Stimulated activated effector memory CD8-positive, alpha-beta T cell treated with anti-CD3 and anti-CD28 coated beads, Interleukin-12 subunit alpha, Interleukin-12 subunit beta, amount 100 ng/mL, for 72 hours (primary cell): ENCODE results near the gene CCDC69.

Experiments
- ATAC-seq: fragments of 150-1000 bp; cut with Tn5 transposase; 2 replicates; pipeline ENCODE4 v1.10.0; 2021
- DNase-seq, 2 donors: peaks; one replicate each; pipeline ENCODE4 v3.0.0; 2021 to 2022; ENCODE audit warnings: low spot score in 2 of 2
- H3K27ac Mint-ChIP-seq: one replicate; pipeline ENCODE4 v1.8.0; 2022; ENCODE audit warnings: mild to moderate bottlenecking, mixed read lengths
- H3K36me3 Mint-ChIP-seq: one replicate; pipeline ENCODE4 v1.8.0; 2022; ENCODE audit warnings: mild to moderate bottlenecking, mixed read lengths
- H3K4me1 Mint-ChIP-seq: one replicate; pipeline ENCODE4 v1.8.0; 2022; ENCODE audit warnings: mixed read lengths
- H3K4me3 Mint-ChIP-seq: one replicate; pipeline ENCODE4 v1.8.0; 2022; ENCODE audit warnings: mild to moderate bottlenecking, mixed read lengths
- H3K9me3 Mint-ChIP-seq: one replicate; pipeline ENCODE4 v1.8.0; 2022; ENCODE audit warnings: mixed read lengths

The CCDC69 gene

GRCh38 chr5:151157426-151158286, 66.2 kb downstream of the CCDC69 start, which contains the start of gene ANXA6:
Gene ANXA6, minus strand, starts transcription at chr5:151157779. Its CDS starts 9,878 bp downstream, at chr5:151147901.
- ATAC-seq (peak; percentile 85), DNase-seq (peak; percentile 64 to 82)
- no peaks in the 10 kb centered on the region for H3K9me3 Mint-ChIP-seq
- peak within 1 kb of the TSS; percentile 90 for H3K27ac Mint-ChIP-seq
- peaks cover 43% of the 10 kb centered on the region for H3K36me3 Mint-ChIP-seq
- peak within 1 kb of the TSS; percentile 96 for H3K4me3 Mint-ChIP-seq
- H3K4me1 Mint-ChIP-seq: peaks cover 60% of the 10 kb centered on the region

GRCh38 chr5:151156507-151157420, 67.1 kb downstream of the CCDC69 start:
- peak overlapping the region; percentile 90 for H3K27ac Mint-ChIP-seq
- DNase-seq: peak in 1 of 2 donors; percentile 72
- no peaks in the 10 kb centered on the region for H3K9me3 Mint-ChIP-seq
- ATAC-seq: peak; percentile 33
- H3K4me1 Mint-ChIP-seq: peaks cover 69% of the 10 kb centered on the region
- peaks cover 52% of the 10 kb centered on the region for H3K36me3 Mint-ChIP-seq
- peak overlapping the region; percentile 96 for H3K4me3 Mint-ChIP-seq

GRCh38 chr5:151155775-151156506, 68.0 kb downstream of the CCDC69 start:
- ATAC-seq: no peak
- peak in 1 of 2 donors; percentile 61 for DNase-seq
- H3K36me3 Mint-ChIP-seq: peaks cover 60% of the 10 kb centered on the region
- no peaks in the 10 kb centered on the region for H3K9me3 Mint-ChIP-seq
- peak overlapping the region; percentile 90 for H3K27ac Mint-ChIP-seq
- peak overlapping the region; percentile 96 for H3K4me3 Mint-ChIP-seq
- H3K4me1 Mint-ChIP-seq: peaks cover 77% of the 10 kb centered on the region

GRCh38 chr5:151154931-151155774, 68.7 kb downstream of the CCDC69 start:
- Mint-ChIP-seq H3K4me3 (peak overlapping the region; percentile 96), H3K4me1 (peaks cover 84% of the 10 kb centered on the region), H3K36me3 (peaks cover 66% of the 10 kb centered on the region), H3K9me3 (no peaks in the 10 kb centered on the region), H3K27ac (peak overlapping the region; percentile 90)
- peak; percentile 22 for ATAC-seq
- peak in 1 of 2 donors; percentile 71 for DNase-seq

- peak; percentile 48 for ATAC-seq
- peak overlapping the region; percentile 90 for H3K27ac Mint-ChIP-seq
- H3K36me3 Mint-ChIP-seq: peaks cover 79% of the 10 kb centered on the region
- peaks cover 84% of the 10 kb centered on the region for H3K4me1 Mint-ChIP-seq
- peak in 1 of 2 donors; percentile 75 for DNase-seq
- H3K4me3 Mint-ChIP-seq: peak overlapping the region; percentile 96
- H3K9me3 Mint-ChIP-seq: no peaks in the 10 kb centered on the region
Measured at GRCh38 chr5:151153766-151154272, 70.1 kb downstream of the CCDC69 start.

- DNase-seq: no peak
Measured at GRCh38 chr5:151153300-151153699, 70.6 kb downstream of the CCDC69 start.

GRCh38 chr5:151151793-151152192, 72.1 kb downstream of the CCDC69 start:
- H3K27ac Mint-ChIP-seq: peak overlapping the region; percentile 90
- peak overlapping the region; percentile 96 for H3K4me3 Mint-ChIP-seq
- no peaks in the 10 kb centered on the region for H3K9me3 Mint-ChIP-seq
- DNase-seq (peak in 1 of 2 donors; percentile 88), ATAC-seq (peak; percentile 84)
- peaks cover 96% of the 10 kb centered on the region for H3K36me3 Mint-ChIP-seq
- H3K4me1 Mint-ChIP-seq: peaks cover 94% of the 10 kb centered on the region

More at GRCh38 chr5:151153300-151153699, 70.6 kb downstream of the CCDC69 start:
- ATAC-seq: no peak
- Mint-ChIP-seq H3K36me3 (peaks cover 84% of the 10 kb centered on the region), H3K27ac (peak overlapping the region; percentile 90), H3K9me3 (no peaks in the 10 kb centered on the region), H3K4me3 (peak overlapping the region; percentile 96), H3K4me1 (peaks cover 84% of the 10 kb centered on the region)

GRCh38 chr5:151151263-151151660, 72.6 kb downstream of the CCDC69 start:
- Mint-ChIP-seq H3K4me3 (peak overlapping the region; percentile 96), H3K9me3 (no peaks in the 10 kb centered on the region), H3K4me1 (peaks cover 96% of the 10 kb centered on the region), H3K27ac (peak overlapping the region; percentile 90), H3K36me3 (peaks cover 96% of the 10 kb centered on the region)
- no peak for ATAC-seq
- no peak for DNase-seq

- peaks cover 95% of the 10 kb centered on the region for H3K4me1 Mint-ChIP-seq
- peaks cover 96% of the 10 kb centered on the region for H3K36me3 Mint-ChIP-seq
- DNase-seq (peak in 1 of 2 donors; percentile 84), ATAC-seq (peak; percentile 63)
- H3K9me3 Mint-ChIP-seq: no peaks in the 10 kb centered on the region
- peak overlapping the region; percentile 90 for H3K27ac Mint-ChIP-seq
- peak overlapping the region; percentile 96 for H3K4me3 Mint-ChIP-seq
Measured at GRCh38 chr5:151150471-151151262, 73.2 kb downstream of the CCDC69 start.

GRCh38 chr5:151148583-151148982, 75.3 kb downstream of the CCDC69 start:
- H3K36me3 Mint-ChIP-seq: peaks cover 97% of the 10 kb centered on the region
- H3K4me3 Mint-ChIP-seq: peak overlapping the region; percentile 96
- no peak for ATAC-seq

GRCh38 chr5:151147033-151147432, 76.9 kb downstream of the CCDC69 start:
- Mint-ChIP-seq H3K36me3 (peaks cover 96% of the 10 kb centered on the region), H3K4me1 (peaks cover 96% of the 10 kb centered on the region), H3K27ac (peak overlapping the region; percentile 90), H3K9me3 (no peaks in the 10 kb centered on the region), H3K4me3 (no peak overlapping the region)
- DNase-seq (no peak), ATAC-seq (no peak)

More at GRCh38 chr5:151148583-151148982, 75.3 kb downstream of the CCDC69 start:
- H3K27ac Mint-ChIP-seq: peak overlapping the region; percentile 90
- peaks cover 96% of the 10 kb centered on the region for H3K4me1 Mint-ChIP-seq
- no peaks in the 10 kb centered on the region for H3K9me3 Mint-ChIP-seq
- DNase-seq: no peak

GRCh38 chr5:151146061-151146460, 77.8 kb downstream of the CCDC69 start:
- ATAC-seq: no peak
- Mint-ChIP-seq H3K36me3 (peaks cover 96% of the 10 kb centered on the region), H3K4me1 (peaks cover 96% of the 10 kb centered on the region), H3K9me3 (no peaks in the 10 kb centered on the region), H3K4me3 (peak overlapping the region; percentile 8), H3K27ac (peak overlapping the region; percentile 90)
- no peak for DNase-seq

GRCh38 chr5:151144922-151145321, 79.0 kb downstream of the CCDC69 start:
- peak overlapping the region; percentile 8 for H3K4me3 Mint-ChIP-seq
- no peak for DNase-seq
- peaks cover 96% of the 10 kb centered on the region for H3K4me1 Mint-ChIP-seq
- ATAC-seq: no peak
- H3K36me3 Mint-ChIP-seq: peaks cover 99% of the 10 kb centered on the region
- no peaks in the 10 kb centered on the region for H3K9me3 Mint-ChIP-seq
- peak overlapping the region; percentile 90 for H3K27ac Mint-ChIP-seq
